HEK293 (cell line): ENCODE data around the gene SPTSSB.

Experiments
- CTCF ChIA-PET: fragments of 350-600 bp; formaldehyde crosslinking; extraction: SDS; loops from one replicate; lab custom pipeline; 2021; ENCODE audit warnings: antibody characterized with exemption; lab: Yijun Ruan, JAX
- POLR2A ChIA-PET: fragments of 300-600 bp; formaldehyde crosslinking; extraction: SDS; loops from one replicate; lab custom pipeline; 2020; ENCODE audit warnings: antibody characterized with exemption, inconsistent platforms; lab: Yijun Ruan, JAX
- H3K27ac ChIP-seq: fragments of 200-500 bp; sonication (Bioruptor generic); 2 replicates; pipeline ENCODE4 v1.5.1; 2014; ENCODE audit warnings: low read depth, low read length, control low read depth, inconsistent platforms; ENCODE audit errors: extremely low read depth
- H3K36me3 ChIP-seq, 2 experiments: fragments of 200-500 bp in 1 of 2; sonication (Bioruptor generic) in 1 of 2; 1 replicate in 1 of 2; 2 replicates in 1 of 2; pipeline ENCODE4 v1.5.1; 2014 to 2017; ENCODE audit warnings: inconsistent platforms in 2 of 2, low read length in 2 of 2; ENCODE audit not compliant: control insufficient read depth in 2 of 2, insufficient read depth in 1 of 2
- H3K4me1 ChIP-seq: fragments of 200-500 bp; sonication (Bioruptor generic); 2 replicates; pipeline ENCODE4 v1.5.1; 2014; ENCODE audit warnings: mild to moderate bottlenecking, low read length, inconsistent platforms; ENCODE audit not compliant: control insufficient read depth, insufficient read depth
- H3K4me3 ChIP-seq: 2 replicates; pipeline ENCODE4 v1.5.1; 2011; ENCODE audit warnings: low read depth, mild to moderate bottlenecking, control low read depth, low read length, moderate library complexity
- H3K9me3 ChIP-seq: fragments of 200-500 bp; sonication (Bioruptor generic); 2 replicates; pipeline ENCODE4 v1.5.1; 2014; ENCODE audit warnings: low read depth, low read length, inconsistent platforms; ENCODE audit not compliant: control insufficient read depth, insufficient read depth
- GLI2 ChIP-seq: fragments of 450-650 bp; formaldehyde crosslinking; IDR thresholded peaks from 2 replicates; pipeline ENCODE4; 2017; ENCODE audit warnings: missing biosample characterization, missing genetic modification characterization, low read depth, borderline replicate concordance
- KLF10 ChIP-seq: fragments of 450-650 bp; IDR thresholded peaks from 2 replicates; pipeline ENCODE4 v1.5.1; 2018; ENCODE audit warnings: missing biosample characterization, mild to moderate bottlenecking, missing genetic modification characterization
- OSR2 ChIP-seq: fragments of 450-650 bp; formaldehyde crosslinking; IDR thresholded peaks from 2 replicates; pipeline ENCODE4 v1.5.1; 2016; ENCODE audit warnings: missing biosample characterization, missing genetic modification characterization
- SCRT2 ChIP-seq: fragments of 450-650 bp; formaldehyde crosslinking; IDR thresholded peaks from 2 replicates; pipeline ENCODE4 v1.5.1; 2016; ENCODE audit warnings: missing biosample characterization, missing genetic modification characterization
- SETDB1 ChIP-seq: IDR thresholded peaks from one replicate; pipeline ENCODE4 v1.6.1; 2017; ENCODE audit warnings: mild to moderate bottlenecking, low read length, moderate library complexity, mixed read lengths; ENCODE audit not compliant: insufficient read length
- ZBTB17 ChIP-seq: fragments of 450-650 bp; formaldehyde crosslinking; IDR thresholded peaks from 2 replicates; pipeline ENCODE4 v1.5.1; 2016; ENCODE audit warnings: missing biosample characterization, missing genetic modification characterization
- ZBTB20 ChIP-seq: fragments of 450-650 bp; formaldehyde crosslinking; IDR thresholded peaks from 2 replicates; pipeline ENCODE4 v1.5.1; 2016; ENCODE audit warnings: missing biosample characterization, missing genetic modification characterization
- ZFP41 ChIP-seq: fragments of 450-650 bp; formaldehyde crosslinking; IDR thresholded peaks from 2 replicates; pipeline ENCODE4 v1.5.1; 2016; ENCODE audit warnings: missing biosample characterization, missing genetic modification characterization, borderline replicate concordance
- ZIC2 ChIP-seq: fragments of 450-650 bp; formaldehyde crosslinking; IDR thresholded peaks from 2 replicates; pipeline ENCODE4 v1.5.1; 2016; ENCODE audit warnings: missing biosample characterization, missing genetic modification characterization
- ZNF133 ChIP-seq: fragments of 450-650 bp; formaldehyde crosslinking; IDR thresholded peaks from 2 replicates; pipeline ENCODE4 v1.5.1; 2016; ENCODE audit warnings: missing biosample characterization, missing genetic modification characterization
- ZNF138 ChIP-seq: fragments of 450-650 bp; formaldehyde crosslinking; IDR thresholded peaks from 2 replicates; pipeline ENCODE4 v1.5.1; 2016; ENCODE audit warnings: missing biosample characterization, missing genetic modification characterization, borderline replicate concordance
- ZNF157 ChIP-seq: fragments of 450-650 bp; formaldehyde crosslinking; IDR thresholded peaks from 2 replicates; pipeline ENCODE4 v1.5.1; 2016; ENCODE audit warnings: missing biosample characterization, missing genetic modification characterization
- ZNF19 ChIP-seq: fragments of 450-650 bp; formaldehyde crosslinking; IDR thresholded peaks from 2 replicates; pipeline ENCODE4; 2016; ENCODE audit warnings: missing biosample characterization, missing genetic modification characterization, low read depth
- ZNF2 ChIP-seq: fragments of 450-650 bp; formaldehyde crosslinking; IDR thresholded peaks from 2 replicates; pipeline ENCODE4 v1.5.1; 2016; ENCODE audit warnings: missing biosample characterization, missing genetic modification characterization
- ZNF350 ChIP-seq: fragments of 450-650 bp; formaldehyde crosslinking; IDR thresholded peaks from 2 replicates; pipeline ENCODE4 v1.5.0; 2017; ENCODE audit warnings: missing biosample characterization, mild to moderate bottlenecking, missing genetic modification characterization
- ZNF416 ChIP-seq: fragments of 450-650 bp; formaldehyde crosslinking; IDR thresholded peaks from 2 replicates; pipeline ENCODE4 v1.5.1; 2016; ENCODE audit warnings: missing biosample characterization, missing genetic modification characterization
- ZNF433 ChIP-seq: fragments of 450-650 bp; formaldehyde crosslinking; IDR thresholded peaks from 2 replicates; pipeline ENCODE4 v1.5.1; 2016; ENCODE audit warnings: missing biosample characterization, missing genetic modification characterization, low read depth
- ZNF585B ChIP-seq: fragments of 450-650 bp; formaldehyde crosslinking; IDR thresholded peaks from 2 replicates; pipeline ENCODE4 v1.5.1; 2016; ENCODE audit warnings: missing biosample characterization, missing genetic modification characterization
- ZNF664 ChIP-seq: fragments of 450-650 bp; formaldehyde crosslinking; IDR thresholded peaks from 2 replicates; pipeline ENCODE4 v1.5.1; 2016; ENCODE audit warnings: missing biosample characterization, missing genetic modification characterization
- ZNF792 ChIP-seq: fragments of 450-650 bp; formaldehyde crosslinking; IDR thresholded peaks from 2 replicates; pipeline ENCODE4 v1.5.1; 2016; ENCODE audit warnings: missing biosample characterization, missing genetic modification characterization
- ZNF837 ChIP-seq: fragments of 450-650 bp; formaldehyde crosslinking; IDR thresholded peaks from 2 replicates; pipeline ENCODE4 v1.5.1; 2016; ENCODE audit warnings: missing biosample characterization, missing genetic modification characterization
- TF ChIP-seq, protein P1 (sequence below): fragments of 450-650 bp; formaldehyde crosslinking; IDR thresholded peaks from 2 replicates; pipeline ENCODE4 v1.5.1; 2016; ENCODE audit warnings: missing biosample characterization, missing genetic modification characterization
- TF ChIP-seq, protein P2 (sequence below): fragments of 450-650 bp; formaldehyde crosslinking; IDR thresholded peaks from 2 replicates; pipeline ENCODE4 v1.5.1; 2016; ENCODE audit warnings: missing biosample characterization, missing genetic modification characterization
- TF ChIP-seq, protein P3 (sequence below): fragments of 450-650 bp; formaldehyde crosslinking; IDR thresholded peaks from 2 replicates; pipeline ENCODE4 v1.5.1; 2016; ENCODE audit warnings: missing biosample characterization, missing genetic modification characterization
- TF ChIP-seq, protein P4 (sequence below): fragments of 450-650 bp; formaldehyde crosslinking; IDR thresholded peaks from 2 replicates; pipeline ENCODE4 v1.5.1; 2016; ENCODE audit warnings: missing biosample characterization, missing genetic modification characterization
- TF ChIP-seq, protein P5 (sequence below): IDR thresholded peaks from 2 replicates; pipeline ENCODE4 v1.6.1; 2011; ENCODE audit warnings: mild to moderate bottlenecking, low read depth, low read length, borderline replicate concordance

SPTSSB gene

DNA sequence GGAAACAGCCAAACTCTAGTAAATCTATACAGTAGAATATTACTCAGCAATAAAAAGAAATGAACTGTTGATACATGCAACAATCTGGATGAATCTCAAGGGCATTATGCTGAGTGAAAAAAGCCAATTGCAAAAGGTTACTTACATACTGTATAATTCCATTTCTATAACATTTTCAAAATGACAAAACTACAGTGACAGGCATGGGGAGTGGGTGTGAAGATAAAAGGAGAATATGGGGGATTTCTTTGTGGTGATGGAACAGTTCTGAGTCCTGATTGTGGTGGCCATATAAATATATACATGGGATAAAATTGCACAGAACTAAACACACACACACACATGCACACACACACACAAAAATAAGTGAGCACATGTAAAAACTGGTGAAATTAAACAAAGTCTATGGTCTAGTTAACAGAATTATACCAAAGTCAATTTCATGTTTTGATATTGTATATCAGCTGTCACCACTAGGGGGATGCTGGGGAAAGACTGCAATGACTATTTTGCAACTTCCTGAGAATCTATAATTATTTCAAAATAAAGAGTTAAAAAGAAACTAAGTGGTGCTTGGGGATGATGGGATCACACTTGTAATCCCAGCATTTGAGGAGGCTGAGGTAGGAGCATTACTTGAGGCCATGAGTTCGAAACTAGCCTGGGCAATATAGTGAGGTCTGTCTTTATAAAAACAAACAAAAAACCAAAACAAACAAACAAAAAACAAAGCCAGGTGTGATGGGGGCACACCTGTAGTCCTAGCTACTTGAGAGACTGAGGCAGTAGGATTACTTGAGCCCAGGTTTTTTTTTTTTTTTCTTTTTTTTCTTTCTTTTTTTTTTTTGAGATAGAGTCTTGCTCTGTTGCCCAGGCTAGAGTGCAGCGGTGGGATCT, 66.0 kb downstream of the SPTSSB start:
- Histone ChIP-seq H3K9me3 (no peaks in the 10 kb centered on the region), H3K4me3 (no peak overlapping the region), H3K4me1 (no peaks in the 10 kb centered on the region), H3K27ac (no peak overlapping the region), H3K36me3 (no peaks in the 10 kb centered on the region)
- POLR2A ChIA-PET = no interaction called here
- no peak for TF ChIP-seq ZNF157 (tag by site-specific recombination)
- no peak for TF ChIP-seq ZNF416
- TF ChIP-seq OSR2 (tag by site-specific recombination) = no peak
- TF ChIP-seq, protein P1, sequence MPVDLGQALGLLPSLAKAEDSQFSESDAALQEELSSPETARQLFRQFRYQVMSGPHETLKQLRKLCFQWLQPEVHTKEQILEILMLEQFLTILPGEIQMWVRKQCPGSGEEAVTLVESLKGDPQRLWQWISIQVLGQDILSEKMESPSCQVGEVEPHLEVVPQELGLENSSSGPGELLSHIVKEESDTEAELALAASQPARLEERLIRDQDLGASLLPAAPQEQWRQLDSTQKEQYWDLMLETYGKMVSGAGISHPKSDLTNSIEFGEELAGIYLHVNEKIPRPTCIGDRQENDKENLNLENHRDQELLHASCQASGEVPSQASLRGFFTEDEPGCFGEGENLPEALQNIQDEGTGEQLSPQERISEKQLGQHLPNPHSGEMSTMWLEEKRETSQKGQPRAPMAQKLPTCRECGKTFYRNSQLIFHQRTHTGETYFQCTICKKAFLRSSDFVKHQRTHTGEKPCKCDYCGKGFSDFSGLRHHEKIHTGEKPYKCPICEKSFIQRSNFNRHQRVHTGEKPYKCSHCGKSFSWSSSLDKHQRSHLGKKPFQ (tag by site-specific recombination) = no peak
- TF ChIP-seq ZNF138 (tag by site-specific recombination) = no peak
- TF ChIP-seq, protein P2, sequence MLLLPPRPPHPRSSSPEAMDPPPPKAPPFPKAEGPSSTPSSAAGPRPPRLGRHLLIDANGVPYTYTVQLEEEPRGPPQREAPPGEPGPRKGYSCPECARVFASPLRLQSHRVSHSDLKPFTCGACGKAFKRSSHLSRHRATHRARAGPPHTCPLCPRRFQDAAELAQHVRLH (tag by site-specific recombination) = no peak
- TF ChIP-seq ZNF133 (tag by site-specific recombination) = no peak
- no peak for TF ChIP-seq ZNF585B (tag by site-specific recombination)
- TF ChIP-seq, protein P3, sequence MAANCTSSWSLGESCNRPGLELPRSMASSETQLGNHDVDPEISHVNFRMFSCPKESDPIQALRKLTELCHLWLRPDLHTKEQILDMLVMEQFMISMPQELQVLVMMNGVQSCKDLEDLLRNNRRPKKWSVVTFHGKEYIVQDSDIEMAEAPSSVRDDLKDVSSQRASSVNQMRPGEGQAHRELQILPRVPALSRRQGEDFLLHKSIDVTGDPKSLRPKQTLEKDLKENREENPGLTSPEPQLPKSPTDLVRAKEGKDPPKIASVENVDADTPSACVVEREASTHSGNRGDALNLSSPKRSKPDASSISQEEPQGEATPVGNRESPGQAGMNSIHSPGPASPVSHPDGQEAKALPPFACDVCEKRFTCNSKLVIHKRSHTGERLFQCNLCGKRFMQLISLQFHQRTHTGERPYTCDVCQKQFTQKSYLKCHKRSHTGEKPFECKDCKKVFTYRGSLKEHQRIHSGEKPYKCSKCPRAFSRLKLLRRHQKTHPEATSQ (tag by site-specific recombination) = no peak
- TF ChIP-seq ZNF2 (tag by site-specific recombination) = no peak
- TF ChIP-seq ZFP41 (tag by site-specific recombination) = no peak
- no peak for TF ChIP-seq ZNF792 (tag by site-specific recombination)
- TF ChIP-seq, protein P4, sequence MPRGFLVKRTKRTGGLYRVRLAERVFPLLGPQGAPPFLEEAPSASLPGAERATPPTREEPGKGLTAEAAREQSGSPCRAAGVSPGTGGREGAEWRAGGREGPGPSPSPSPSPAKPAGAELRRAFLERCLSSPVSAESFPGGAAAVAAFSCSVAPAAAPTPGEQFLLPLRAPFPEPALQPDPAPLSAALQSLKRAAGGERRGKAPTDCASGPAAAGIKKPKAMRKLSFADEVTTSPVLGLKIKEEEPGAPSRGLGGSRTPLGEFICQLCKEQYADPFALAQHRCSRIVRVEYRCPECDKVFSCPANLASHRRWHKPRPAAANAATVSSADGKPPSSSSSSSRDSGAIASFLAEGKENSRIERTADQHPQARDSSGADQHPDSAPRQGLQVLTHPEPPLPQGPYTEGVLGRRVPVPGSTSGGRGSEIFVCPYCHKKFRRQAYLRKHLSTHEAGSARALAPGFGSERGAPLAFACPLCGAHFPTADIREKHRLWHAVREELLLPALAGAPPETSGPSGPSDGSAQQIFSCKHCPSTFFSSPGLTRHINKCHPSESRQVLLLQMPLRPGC = no peak
- CTCF ChIA-PET = interaction anchor here (0.6 to 1.9 kb wide), 14 partner anchors 9 to 717 kb away, joined by 3 to 10 read pairs (median 4); no protein-coding TSS in a partner anchor

DNA sequence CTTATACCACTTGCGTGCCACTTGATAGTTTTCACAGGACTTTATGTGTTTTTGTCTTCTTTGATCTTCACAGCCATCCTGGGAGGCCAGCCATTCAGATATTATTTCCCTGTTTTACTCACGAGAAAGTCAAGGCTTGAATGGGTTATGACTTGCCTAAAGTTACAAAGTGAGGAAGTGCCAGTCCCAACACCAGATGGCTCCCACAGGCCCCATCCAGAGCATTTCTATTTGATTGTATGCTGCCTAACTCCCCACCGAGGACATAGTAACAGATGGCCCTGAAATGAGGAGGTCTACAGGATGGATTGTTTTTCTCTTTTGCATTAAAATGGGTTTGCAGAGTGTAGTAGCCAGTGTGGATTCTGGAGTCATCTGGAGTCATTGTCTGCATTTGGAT, 74.5 kb downstream of the SPTSSB start:
- H3K4me3 ChIP-seq = no peak overlapping the region
- CTCF ChIA-PET = no interaction called here
- no peaks in the 10 kb centered on the region for H3K4me1 ChIP-seq
- no peaks in the 10 kb centered on the region for H3K9me3 ChIP-seq
- no peaks in the 10 kb centered on the region for H3K36me3 ChIP-seq
- no peak for TF ChIP-seq ZNF350 (tag by site-specific recombination)
- no peak for TF ChIP-seq SCRT2 (tag by site-specific recombination)
- no peak for TF ChIP-seq GLI2 (tag by site-specific recombination)
- no peak for TF ChIP-seq ZBTB20 (tag by site-specific recombination)
- TF ChIP-seq SETDB1 = no peak
- no peak for TF ChIP-seq ZFP41 (tag by site-specific recombination)
- TF ChIP-seq ZIC2 (tag by site-specific recombination) = no peak
- TF ChIP-seq ZNF433 (tag by site-specific recombination) = no peak
- TF ChIP-seq KLF10 (tag by site-specific recombination) = no peak
- TF ChIP-seq ZNF19 (tag by site-specific recombination) = no peak
- no peak for TF ChIP-seq ZBTB17
- TF ChIP-seq ZNF664 (tag by site-specific recombination) = no peak
- TF ChIP-seq ZNF837 (tag by site-specific recombination) = no peak
- TF ChIP-seq, protein P5, sequence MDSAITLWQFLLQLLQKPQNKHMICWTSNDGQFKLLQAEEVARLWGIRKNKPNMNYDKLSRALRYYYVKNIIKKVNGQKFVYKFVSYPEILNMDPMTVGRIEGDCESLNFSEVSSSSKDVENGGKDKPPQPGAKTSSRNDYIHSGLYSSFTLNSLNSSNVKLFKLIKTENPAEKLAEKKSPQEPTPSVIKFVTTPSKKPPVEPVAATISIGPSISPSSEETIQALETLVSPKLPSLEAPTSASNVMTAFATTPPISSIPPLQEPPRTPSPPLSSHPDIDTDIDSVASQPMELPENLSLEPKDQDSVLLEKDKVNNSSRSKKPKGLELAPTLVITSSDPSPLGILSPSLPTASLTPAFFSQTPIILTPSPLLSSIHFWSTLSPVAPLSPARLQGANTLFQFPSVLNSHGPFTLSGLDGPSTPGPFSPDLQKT = no peak
- POLR2A ChIA-PET = no interaction called here
- no peak overlapping the region for H3K27ac ChIP-seq
